ENCODE data around the gene GPX6. TPM values are rescaled to one million over a fixed set of nuclear protein-coding genes. Genes with fewer than 3 reads are reported as not detected.

GPX6 gene
- polyA plus RNA-seq, 3 donors, result not detected

DNA sequence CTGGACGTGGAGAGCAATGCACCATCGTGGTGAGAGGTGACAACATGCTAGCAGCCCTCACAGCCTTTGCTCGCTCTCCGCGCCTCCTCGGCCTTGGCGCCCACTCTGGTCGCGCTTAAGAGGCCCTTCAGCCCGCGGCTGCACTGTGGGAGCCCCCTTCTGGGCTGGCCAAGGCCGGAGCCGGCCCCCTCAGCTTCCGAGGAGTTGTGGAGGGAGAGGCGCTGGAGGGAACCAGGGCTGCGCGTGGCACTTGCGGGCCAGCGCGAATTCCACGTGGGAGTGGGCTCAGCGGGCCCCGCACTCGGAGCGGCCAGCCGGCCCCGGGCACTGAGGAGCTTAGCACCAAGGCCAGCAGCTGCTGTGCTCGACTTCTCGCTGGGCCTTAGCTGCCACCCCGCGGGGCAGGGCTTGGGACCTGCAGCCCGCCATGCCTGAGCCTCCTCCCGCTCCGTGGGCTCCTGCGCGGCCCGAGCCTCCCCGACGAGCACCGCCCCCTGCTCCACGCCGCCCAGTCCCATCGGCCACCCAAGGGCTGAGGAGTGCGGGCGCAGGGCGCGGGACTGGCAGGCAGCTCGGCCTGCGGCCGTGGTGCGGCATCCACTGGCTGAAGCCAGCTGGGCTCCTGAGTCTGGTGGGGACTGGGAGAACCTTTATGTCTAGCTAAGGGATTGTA lies 3.8 kb downstream of the GPX6 start:
- Mint-ChIP-seq H3K36me3 (no peaks in the 10 kb centered on the region), H3K9me3 (peaks cover 0 to 8% (median 4%) of the 10 kb centered on the region in 7 donors), H3K4me1 (no peaks in the 10 kb centered on the region), H3K27ac (no peak overlapping the region), H3K4me3 (no peak overlapping the region), H3K27me3 (ENCODE audit: low read depth in 3 of 3) (peaks cover 0 to 12% (median 9%) of the 10 kb centered on the region in 3 donors)
- Histone ChIP-seq H3K36me3 (replicated peaks in 1 of 2; ENCODE audit: control insufficient read depth in 1 of 2, insufficient read depth in 2 of 2, low read length in 2 of 2) (no peaks in the 10 kb centered on the region), H3K27me3 (ENCODE audit: control insufficient read depth in 2 of 2, insufficient read depth in 2 of 2, low read length in 2 of 2) (peaks cover 0 to 3% of the 10 kb centered on the region in 2 donors), H3K4me3 (replicated peaks in 1 of 3; ENCODE audit: low read depth in 2 of 3, low read length in 3 of 3) (no peak overlapping the region), H2AFZ (ENCODE audit: insufficient read depth, low read depth, low read length, poor library complexity, severe bottlenecking) (no peak overlapping the region), H3K9ac (ENCODE audit: insufficient read depth, low read length, poor library complexity, severe bottlenecking) (no peak overlapping the region), H3K9me3 (replicated peaks in 1 of 2; ENCODE audit: control insufficient read depth in 1 of 2, insufficient read depth in 1 of 2, low read length in 2 of 2) (peaks cover 0 to 6% of the 10 kb centered on the region in 2 donors), H3K4me2 (replicated peaks; ENCODE audit: extremely low read depth, low read length, poor library complexity, severe bottlenecking) (no peak overlapping the region), H3K27ac (ENCODE audit: low read depth in 1 of 2, low read length in 2 of 2) (no peak overlapping the region), H3K4me1 (ENCODE audit: control insufficient read depth in 1 of 2, insufficient read depth in 2 of 2, low read length in 2 of 2) (no peaks in the 10 kb centered on the region), H4K20me1 (ENCODE audit: insufficient read depth, low read length) (no peaks in the 10 kb centered on the region), H3K79me2 (ENCODE audit: insufficient read depth, low read length) (no peaks in the 10 kb centered on the region)
- no peak for DNase-seq
- intact Hi-C loops (cut with micrococcal nuclease), result no loop called here
- 97% methylated on average over 49 of the region's 51 CpGs for WGBS (ENCODE audit: insufficient coverage)
- TF ChIP-seq, protein P1, sequence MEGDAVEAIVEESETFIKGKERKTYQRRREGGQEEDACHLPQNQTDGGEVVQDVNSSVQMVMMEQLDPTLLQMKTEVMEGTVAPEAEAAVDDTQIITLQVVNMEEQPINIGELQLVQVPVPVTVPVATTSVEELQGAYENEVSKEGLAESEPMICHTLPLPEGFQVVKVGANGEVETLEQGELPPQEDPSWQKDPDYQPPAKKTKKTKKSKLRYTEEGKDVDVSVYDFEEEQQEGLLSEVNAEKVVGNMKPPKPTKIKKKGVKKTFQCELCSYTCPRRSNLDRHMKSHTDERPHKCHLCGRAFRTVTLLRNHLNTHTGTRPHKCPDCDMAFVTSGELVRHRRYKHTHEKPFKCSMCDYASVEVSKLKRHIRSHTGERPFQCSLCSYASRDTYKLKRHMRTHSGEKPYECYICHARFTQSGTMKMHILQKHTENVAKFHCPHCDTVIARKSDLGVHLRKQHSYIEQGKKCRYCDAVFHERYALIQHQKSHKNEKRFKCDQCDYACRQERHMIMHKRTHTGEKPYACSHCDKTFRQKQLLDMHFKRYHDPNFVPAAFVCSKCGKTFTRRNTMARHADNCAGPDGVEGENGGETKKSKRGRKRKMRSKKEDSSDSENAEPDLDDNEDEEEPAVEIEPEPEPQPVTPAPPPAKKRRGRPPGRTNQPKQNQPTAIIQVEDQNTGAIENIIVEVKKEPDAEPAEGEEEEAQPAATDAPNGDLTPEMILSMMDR (IDR thresholded peaks at IDR 0.05), result no peak

DNA sequence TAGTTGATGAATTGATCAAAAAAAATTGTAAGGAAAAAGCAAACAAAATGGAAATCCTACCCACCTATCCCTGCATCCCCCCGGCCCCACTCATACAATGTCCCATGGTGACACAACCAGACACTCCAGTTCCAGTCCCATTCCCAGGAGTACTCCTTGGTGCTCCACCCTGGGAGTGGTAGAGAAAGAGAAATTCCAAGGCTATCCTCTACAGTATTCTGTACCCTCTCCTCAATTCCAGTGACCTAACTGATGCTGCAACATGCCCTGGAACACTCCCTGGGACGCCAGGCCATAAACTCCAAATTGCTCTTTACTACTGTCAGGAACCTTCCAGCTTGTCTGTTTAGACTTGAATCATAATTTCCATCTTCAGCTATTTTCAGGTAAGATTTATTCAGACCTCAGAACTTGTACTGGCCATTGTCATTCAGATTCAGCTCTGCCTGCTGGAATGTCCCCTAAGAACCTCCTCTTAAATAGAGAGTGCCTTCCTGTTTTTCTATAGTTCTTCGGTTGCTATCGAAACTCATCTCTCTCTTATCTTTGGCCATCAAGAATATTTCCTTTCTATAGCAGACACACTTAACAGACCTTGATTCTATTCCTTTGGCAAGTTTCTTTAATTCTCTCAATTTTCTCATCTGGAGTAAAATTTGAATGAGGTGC lies 8.7 kb downstream of the GPX6 start:
- H3K27me3 Mint-ChIP-seq (ENCODE audit: low read depth in 3 of 3), result peaks cover 3 to 9% (median 3%) of the 10 kb centered on the region in 3 donors
- TF ChIP-seq, protein P1 (IDR thresholded peaks at IDR 0.05), result no peak
- peaks cover 0 to 6% of the 10 kb centered on the region in 2 donors for H3K9me3 ChIP-seq (replicated peaks in 1 of 2; ENCODE audit: control insufficient read depth in 1 of 2, insufficient read depth in 1 of 2, low read length in 2 of 2)
- WGBS (ENCODE audit: insufficient coverage), result 91% methylated on average over 1 of the region's 4 CpGs
- H3K36me3 Mint-ChIP-seq, result no peaks in the 10 kb centered on the region
- intact Hi-C loops (cut with micrococcal nuclease), result no loop called here
- no peak overlapping the region for H2AFZ ChIP-seq (ENCODE audit: insufficient read depth, low read depth, low read length, poor library complexity, severe bottlenecking)
- H3K9me3 Mint-ChIP-seq, result peaks cover 1 to 7% (median 4%) of the 10 kb centered on the region in 7 donors
- H3K4me3 Mint-ChIP-seq, result no peak overlapping the region
- H3K4me1 Mint-ChIP-seq, result no peaks in the 10 kb centered on the region
- no peak overlapping the region for H3K27ac Mint-ChIP-seq
- no peaks in the 10 kb centered on the region for H3K4me1 ChIP-seq (ENCODE audit: control insufficient read depth in 1 of 2, insufficient read depth in 2 of 2, low read length in 2 of 2)
- no peak overlapping the region for H3K9ac ChIP-seq (ENCODE audit: insufficient read depth, low read length, poor library complexity, severe bottlenecking)
- no peaks in the 10 kb centered on the region for H3K27me3 ChIP-seq (ENCODE audit: control insufficient read depth in 2 of 2, insufficient read depth in 2 of 2, low read length in 2 of 2)
- DNase-seq, result no peak
- no peaks in the 10 kb centered on the region for H3K79me2 ChIP-seq (ENCODE audit: insufficient read depth, low read length)
- no peaks in the 10 kb centered on the region for H3K36me3 ChIP-seq (replicated peaks in 1 of 2; ENCODE audit: control insufficient read depth in 1 of 2, insufficient read depth in 2 of 2, low read length in 2 of 2)
- H3K4me2 ChIP-seq (replicated peaks; ENCODE audit: extremely low read depth, low read length, poor library complexity, severe bottlenecking), result no peak overlapping the region
- no peak overlapping the region for H3K27ac ChIP-seq (ENCODE audit: low read depth in 1 of 2, low read length in 2 of 2)
- no peaks in the 10 kb centered on the region for H4K20me1 ChIP-seq (ENCODE audit: insufficient read depth, low read length)
- H3K4me3 ChIP-seq (replicated peaks in 1 of 3; ENCODE audit: low read depth in 2 of 3, low read length in 3 of 3), result no peak overlapping the region

Measured in CD14-positive monocyte (primary cell).